Fibroblast of lung (primary cell): ENCODE measurements around the gene TRIM32. TPM values are rescaled to one million over a fixed set of nuclear protein-coding genes. Genes with fewer than 3 reads are reported as not detected.

Experiments
- DNase-seq, 2 donors: peaks; one replicate each; pipeline versions ENCODE4 v3.0.0 to v3.0.0-alpha.2; 2010; ENCODE audit warnings: low read depth in 2 of 2
- H2AFZ ChIP-seq: 2 replicates; pipeline ENCODE4 v1.5.1; 2012; ENCODE audit warnings: low read length, control low read depth, inconsistent platforms
- H3K27ac ChIP-seq: 2 replicates; pipeline ENCODE4 v1.5.1; 2011; ENCODE audit warnings: low read length, control low read depth; ENCODE audit not compliant: insufficient read depth
- H3K27me3 ChIP-seq: 2 replicates; pipeline ENCODE4 v1.5.1; 2011; ENCODE audit warnings: mild to moderate bottlenecking, low read length; ENCODE audit not compliant: control insufficient read depth, insufficient read depth
- H3K36me3 ChIP-seq: 2 replicates; pipeline ENCODE4 v1.5.1; 2011; ENCODE audit warnings: low read length; ENCODE audit not compliant: control insufficient read depth, insufficient read depth
- H3K4me1 ChIP-seq: 2 replicates; pipeline ENCODE4 v1.5.1; 2011; ENCODE audit warnings: low read length; ENCODE audit not compliant: control insufficient read depth, insufficient read depth; ENCODE audit errors: extremely low read depth
- H3K4me2 ChIP-seq: 2 replicates; pipeline ENCODE4 v1.5.1; 2011; ENCODE audit warnings: low read length, control low read depth; ENCODE audit not compliant: insufficient read depth; ENCODE audit errors: extremely low read depth
- H3K4me3 ChIP-seq, 4 experiments: fragments of 200-600 bp in 1 of 4; sonication (generic) in 1 of 4; replicated peaks in 1 of 4; 2 replicates each; pipeline ENCODE4 v1.5.1; 2011 to 2016; ENCODE audit warnings: low read length in 4 of 4, low read depth in 3 of 4, mild to moderate bottlenecking in 3 of 4, control low read depth in 2 of 4, inconsistent platforms in 1 of 4, mixed read lengths in 1 of 4; ENCODE audit not compliant: insufficient read depth in 1 of 4; ENCODE audit errors: control extremely low read depth in 1 of 4
- H3K79me2 ChIP-seq: 2 replicates; pipeline ENCODE4 v1.5.1; 2012; ENCODE audit warnings: mild to moderate bottlenecking, low read length, inconsistent platforms; ENCODE audit not compliant: control insufficient read depth, insufficient read depth
- H3K9ac ChIP-seq: 2 replicates; pipeline ENCODE4 v1.5.1; 2011; ENCODE audit warnings: mild to moderate bottlenecking, low read length, control low read depth; ENCODE audit not compliant: insufficient read depth
- H3K9me3 ChIP-seq: 2 replicates; pipeline ENCODE4 v1.5.1; 2012; ENCODE audit warnings: low read depth, low read length; ENCODE audit not compliant: control insufficient read depth, insufficient read depth
- H4K20me1 ChIP-seq: 2 replicates; pipeline ENCODE4 v1.5.1; 2011; ENCODE audit warnings: low read length; ENCODE audit not compliant: control insufficient read depth, insufficient read depth; ENCODE audit errors: extremely low read depth
- EZH2 ChIP-seq: IDR thresholded peaks from 2 replicates; pipeline ENCODE4 v1.5.1; 2012; ENCODE audit warnings: low read length, control low read depth, mild to moderate bottlenecking; ENCODE audit errors: missing control alignments
- polyA plus RNA-seq, 2 donors: library from polyadenylated mRNA; depleted of rRNA in 1 of 2; stranded (reverse) in 1 of 2; unstranded in 1 of 2; fragments of >200 nt; gene quantifications; 2 replicates each; pipeline ENCODE4 v1.2.1, GENCODE V29; 2011 to 2012; ENCODE audit warnings: missing spikeins in 1 of 2
- total RNA-seq: library from RNA; depleted of rRNA; stranded (reverse); fragments of >200 nt; gene quantifications from 2 replicates; pipeline ENCODE4 v1.2.1, GENCODE V29; 2014
- TF ChIP-seq, protein P1 (sequence below), 2 donors: IDR thresholded peaks in 1 of 2; conservative IDR thresholded peaks in 1 of 2; 1 replicate in 1 of 2; 2 replicates in 1 of 2; pipeline ENCODE4 v1.5.1; 2011 to 2012; ENCODE audit warnings: low read length in 2 of 2, control low read depth in 1 of 2, inconsistent platforms in 1 of 2, low read depth in 1 of 2, mild to moderate bottlenecking in 1 of 2

The TRIM32 gene
- total and polyA plus RNA-seq, 2 donors (not counting 1 experiment from before 2014, with no cell fraction given), result 18.9 to 23.8 TPM

DNA sequence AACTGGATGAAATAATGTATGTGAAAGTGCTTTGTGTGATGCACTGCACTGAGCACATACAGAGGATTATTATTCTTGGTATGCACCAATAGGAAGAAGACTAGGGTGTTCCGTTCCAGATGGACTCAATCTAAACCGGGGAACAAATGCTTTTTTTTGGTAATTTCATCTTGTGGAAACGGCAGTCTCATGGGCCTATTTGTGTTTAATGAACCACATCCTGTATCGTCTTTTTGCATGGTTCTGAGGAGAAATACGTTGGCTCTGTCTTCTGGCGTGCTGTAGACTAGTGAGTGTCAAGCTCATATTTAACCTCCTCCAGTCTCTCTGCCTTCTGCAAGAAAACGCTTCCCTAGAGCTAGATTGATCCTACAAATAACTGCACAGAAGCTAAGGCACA, 30.0 kb downstream of the TRIM32 start:
- no peak for DNase-seq

DNA sequence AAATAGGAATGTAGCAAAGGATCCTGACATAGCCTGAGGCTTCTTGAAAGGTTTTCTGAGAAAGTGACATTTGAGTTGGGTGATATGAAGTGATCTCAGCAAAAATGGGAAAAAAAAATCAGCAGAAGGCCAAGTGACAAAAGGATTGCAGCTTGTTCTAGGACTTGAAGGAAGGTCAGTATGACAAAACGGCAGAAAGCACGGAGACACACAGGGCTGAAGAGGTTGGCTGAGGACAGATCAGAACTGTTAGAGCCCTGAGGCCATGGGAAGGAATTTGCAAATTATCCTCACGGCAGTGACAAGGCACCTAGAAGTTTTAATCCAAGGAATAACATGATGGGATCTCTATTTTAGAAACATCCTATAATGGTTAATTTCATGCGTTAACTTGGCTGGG, 31.0 kb downstream of the TRIM32 start:
- H3K9me3 ChIP-seq, result no peaks in the 10 kb centered on the region
- H3K36me3 ChIP-seq, result no peaks in the 10 kb centered on the region
- no peak overlapping the region for H2AFZ ChIP-seq
- TF ChIP-seq EZH2, result no peak
- TF ChIP-seq, protein P1, sequence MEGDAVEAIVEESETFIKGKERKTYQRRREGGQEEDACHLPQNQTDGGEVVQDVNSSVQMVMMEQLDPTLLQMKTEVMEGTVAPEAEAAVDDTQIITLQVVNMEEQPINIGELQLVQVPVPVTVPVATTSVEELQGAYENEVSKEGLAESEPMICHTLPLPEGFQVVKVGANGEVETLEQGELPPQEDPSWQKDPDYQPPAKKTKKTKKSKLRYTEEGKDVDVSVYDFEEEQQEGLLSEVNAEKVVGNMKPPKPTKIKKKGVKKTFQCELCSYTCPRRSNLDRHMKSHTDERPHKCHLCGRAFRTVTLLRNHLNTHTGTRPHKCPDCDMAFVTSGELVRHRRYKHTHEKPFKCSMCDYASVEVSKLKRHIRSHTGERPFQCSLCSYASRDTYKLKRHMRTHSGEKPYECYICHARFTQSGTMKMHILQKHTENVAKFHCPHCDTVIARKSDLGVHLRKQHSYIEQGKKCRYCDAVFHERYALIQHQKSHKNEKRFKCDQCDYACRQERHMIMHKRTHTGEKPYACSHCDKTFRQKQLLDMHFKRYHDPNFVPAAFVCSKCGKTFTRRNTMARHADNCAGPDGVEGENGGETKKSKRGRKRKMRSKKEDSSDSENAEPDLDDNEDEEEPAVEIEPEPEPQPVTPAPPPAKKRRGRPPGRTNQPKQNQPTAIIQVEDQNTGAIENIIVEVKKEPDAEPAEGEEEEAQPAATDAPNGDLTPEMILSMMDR (conservative IDR thresholded peaks at IDR 0.05 in 1 of 2, IDR thresholded peaks at IDR 0.05 in 1 of 2; ENCODE audit: low read depth in 1 of 2, low read length in 2 of 2), result no peak
- no peaks in the 10 kb centered on the region for H3K27me3 ChIP-seq
- no peaks in the 10 kb centered on the region for H3K79me2 ChIP-seq
- H3K4me1 ChIP-seq, result peaks cover 2% of the 10 kb centered on the region
- no peak overlapping the region for H3K4me3 ChIP-seq
- H3K27ac ChIP-seq, result no peak overlapping the region
- no peaks in the 10 kb centered on the region for H4K20me1 ChIP-seq
- no peak overlapping the region for H3K9ac ChIP-seq
- no peak for DNase-seq
- no peak overlapping the region for H3K4me2 ChIP-seq

More for the DNA sequence above, 30.0 kb downstream of the TRIM32 start:
- no peak overlapping the region for H3K27ac ChIP-seq
- H3K27me3 ChIP-seq, result no peaks in the 10 kb centered on the region
- no peak overlapping the region for H3K9ac ChIP-seq
- H3K9me3 ChIP-seq, result no peaks in the 10 kb centered on the region
- no peak overlapping the region for H3K4me3 ChIP-seq
- H3K36me3 ChIP-seq, result no peaks in the 10 kb centered on the region
- TF ChIP-seq EZH2, result no peak
- TF ChIP-seq, protein P1 (conservative IDR thresholded peaks at IDR 0.05 in 1 of 2, IDR thresholded peaks at IDR 0.05 in 1 of 2; ENCODE audit: low read depth in 1 of 2, low read length in 2 of 2), result no peak
- H2AFZ ChIP-seq, result no peak overlapping the region
- no peak overlapping the region for H3K4me2 ChIP-seq
- peaks cover 2% of the 10 kb centered on the region for H3K4me1 ChIP-seq
- no peaks in the 10 kb centered on the region for H3K79me2 ChIP-seq
- H4K20me1 ChIP-seq, result no peaks in the 10 kb centered on the region

DNA sequence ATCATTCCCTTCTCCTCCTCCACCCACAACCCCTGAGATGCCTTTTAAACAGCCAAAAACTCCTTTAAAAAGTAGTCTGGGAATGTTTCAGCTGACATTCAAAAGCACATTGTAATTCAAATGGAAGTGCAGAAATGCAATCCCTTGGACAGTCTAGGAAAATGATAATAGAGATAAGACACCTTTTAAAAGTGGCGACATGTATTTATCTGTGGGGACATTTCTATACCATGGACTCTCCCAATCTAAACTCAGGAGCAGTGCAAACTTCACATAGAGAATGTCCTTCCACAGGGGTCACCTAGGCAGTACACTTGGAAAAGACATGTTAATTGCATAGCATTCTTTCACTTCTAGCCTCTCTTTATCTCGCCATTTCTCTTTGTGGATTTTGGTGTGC, 33.0 kb downstream of the TRIM32 start:
- no peak overlapping the region for H2AFZ ChIP-seq
- H4K20me1 ChIP-seq, result no peaks in the 10 kb centered on the region
- no peaks in the 10 kb centered on the region for H3K27me3 ChIP-seq
- H3K4me2 ChIP-seq, result no peak overlapping the region
- DNase-seq, result no peak
- no peak overlapping the region for H3K27ac ChIP-seq
- no peak overlapping the region for H3K9ac ChIP-seq
- no peak overlapping the region for H3K4me3 ChIP-seq
- no peak for TF ChIP-seq EZH2
- no peaks in the 10 kb centered on the region for H3K36me3 ChIP-seq
- H3K4me1 ChIP-seq, result peaks cover 2% of the 10 kb centered on the region
- H3K9me3 ChIP-seq, result no peaks in the 10 kb centered on the region
- no peaks in the 10 kb centered on the region for H3K79me2 ChIP-seq
